Parietal lobe (tissue), 1 donor: Measurements from ENCODE around the gene MTRR. TPM values are rescaled to one million over a fixed set of nuclear protein-coding genes. Genes with fewer than 3 reads are reported as not detected.

Experiments used
- total RNA-seq: library from RNA; depleted of rRNA; stranded (reverse); fragments of >200 nt; gene quantifications from one replicate; pipeline ENCODE4 v1.2.3, GENCODE V29; 2014

The MTRR gene
- 52.6 TPM for total RNA-seq

GRCh38 chr5:7868773-7869473, at the start of gene MTRR, which contains the start of gene FASTKD3:
Gene MTRR, plus strand, starts transcription at chr5:7869148. Its CDS starts 1,647 bp downstream, at chr5:7870795.
Gene FASTKD3, minus strand, starts transcription at chr5:7869031. Its CDS starts 948 bp downstream, at chr5:7868083.

GRCh38 chr5:7850395-7851239, 18.3 kb upstream of the MTRR start, which contains the start of gene CFAP90:
Gene CFAP90, minus strand, starts transcription at chr5:7851133. Its CDS starts 112 bp downstream, at chr5:7851021.

Other genes with a start within 250 kb of the MTRR start
- gene CFAP90, start 18.0 kb upstream of the MTRR start, total RNA-seq: 2.8 TPM
- 21.3 TPM for gene FASTKD3, start 117 bp upstream of the MTRR start, total RNA-seq